HL-60 (cell line): ENCODE measurements around the gene PDK2.

Experiments used
- CTCF ChIP-seq: IDR thresholded peaks from one replicate; pipeline ENCODE4 v1.5.1; 2011; ENCODE audit warnings: low read length, control low read depth, inconsistent platforms; ENCODE audit not compliant: insufficient read depth
- REST ChIP-seq: IDR thresholded peaks from 2 replicates; pipeline ENCODE4 v1.6.1; 2012; ENCODE audit warnings: low read depth; ENCODE audit not compliant: insufficient replicate concordance

GRCh38 chr17:50110591-50111349 lies 15.6 kb downstream of the PDK2 start:
- TF ChIP-seq CTCF: no peak
- no peak for TF ChIP-seq REST
